ENCODE measurements around the gene RNF44.

The RNF44 gene

GRCh38 chr5:176536902-176537553 lies at the start of gene RNF44:
Gene RNF44, minus strand, starts transcription at chr5:176537402. Its CDS starts 4,930 bp downstream, at chr5:176532472.
- peak; percentile 97 for DNase-seq

- no peak for DNase-seq
Measured at GRCh38 chr5:176583076-176583475, 45.9 kb upstream of the RNF44 start.

GRCh38 chr5:176581361-176581760 lies 44.2 kb upstream of the RNF44 start:
- no peak for DNase-seq

GRCh38 chr5:176579323-176579722 lies 42.1 kb upstream of the RNF44 start:
- no peak for DNase-seq

GRCh38 chr5:176578391-176578808 lies 41.2 kb upstream of the RNF44 start:
- peak; percentile 26 to 28 for DNase-seq

GRCh38 chr5:176577312-176578176 lies 40.3 kb upstream of the RNF44 start:
- DNase-seq: no peak

- no peak for DNase-seq
Measured at GRCh38 chr5:176575488-176576422, 38.6 kb upstream of the RNF44 start.

GRCh38 chr5:176575066-176575465 lies 37.9 kb upstream of the RNF44 start:
- DNase-seq: no peak

GRCh38 chr5:176574297-176574591 lies 37.0 kb upstream of the RNF44 start:
- no peak for DNase-seq

- DNase-seq: peak; percentile 73 to 78
Measured at GRCh38 chr5:176573564-176574296, 36.5 kb upstream of the RNF44 start.

GRCh38 chr5:176570044-176570443 lies 32.8 kb upstream of the RNF44 start:
- DNase-seq: no peak

- DNase-seq: no peak
Measured at GRCh38 chr5:176568657-176569056, 31.5 kb upstream of the RNF44 start.

GRCh38 chr5:176565760-176566288 lies 28.6 kb upstream of the RNF44 start:
- DNase-seq: no peak

GRCh38 chr5:176564002-176564401 lies 26.8 kb upstream of the RNF44 start:
- DNase-seq: no peak

- peak; percentile 31 to 41 for DNase-seq
Measured at GRCh38 chr5:176562189-176562588, 25.0 kb upstream of the RNF44 start.

- DNase-seq: no peak
Measured at GRCh38 chr5:176561259-176561658, 24.1 kb upstream of the RNF44 start.

- no peak for DNase-seq
Measured at GRCh38 chr5:176560364-176560763, 23.2 kb upstream of the RNF44 start.

GRCh38 chr5:176559683-176560082 lies 22.5 kb upstream of the RNF44 start:
- no peak for DNase-seq

GRCh38 chr5:176557846-176558245 lies 20.6 kb upstream of the RNF44 start:
- DNase-seq: no peak

- DNase-seq: no peak
Measured at GRCh38 chr5:176553260-176554085, 16.3 kb upstream of the RNF44 start.

- DNase-seq: no peak
Measured at GRCh38 chr5:176552332-176552869, 15.2 kb upstream of the RNF44 start.

Data from activated CD4-positive, alpha-beta T cell treated with anti-CD3 and anti-CD28 coated beads, Interleukin-2, amount 50 U/mL, for 4 hours (primary cell).